Neural progenitor cell (in vitro differentiated cells): Measurements from ENCODE around the gene STX16.

ENCODE experiments used
- EZH2 ChIP-seq: fragments of 200-600 bp; sonication (generic); IDR thresholded peaks from 2 replicates; pipeline ENCODE4 v1.6.1; 2017; ENCODE audit warnings: antibody characterized with exemption, mild to moderate bottlenecking, moderate library complexity
- EZH2phosphoT487 ChIP-seq: fragments of 200-600 bp; sonication (generic); IDR thresholded peaks from 2 replicates; pipeline ENCODE4 v1.6.1; 2017; ENCODE audit warnings: antibody characterized with exemption
- TF ChIP-seq, protein P1 (sequence below): fragments of 200-600 bp; sonication (generic); IDR thresholded peaks from 2 replicates; pipeline ENCODE4 v1.5.1; 2017; ENCODE audit warnings: antibody characterized with exemption, mild to moderate bottlenecking

GRCh38 chr20:58717278-58718091, 66.4 kb downstream of the STX16 start:
- TF ChIP-seq EZH2 (no peak), EZH2phosphoT487 (no peak)
- TF ChIP-seq, protein P1, sequence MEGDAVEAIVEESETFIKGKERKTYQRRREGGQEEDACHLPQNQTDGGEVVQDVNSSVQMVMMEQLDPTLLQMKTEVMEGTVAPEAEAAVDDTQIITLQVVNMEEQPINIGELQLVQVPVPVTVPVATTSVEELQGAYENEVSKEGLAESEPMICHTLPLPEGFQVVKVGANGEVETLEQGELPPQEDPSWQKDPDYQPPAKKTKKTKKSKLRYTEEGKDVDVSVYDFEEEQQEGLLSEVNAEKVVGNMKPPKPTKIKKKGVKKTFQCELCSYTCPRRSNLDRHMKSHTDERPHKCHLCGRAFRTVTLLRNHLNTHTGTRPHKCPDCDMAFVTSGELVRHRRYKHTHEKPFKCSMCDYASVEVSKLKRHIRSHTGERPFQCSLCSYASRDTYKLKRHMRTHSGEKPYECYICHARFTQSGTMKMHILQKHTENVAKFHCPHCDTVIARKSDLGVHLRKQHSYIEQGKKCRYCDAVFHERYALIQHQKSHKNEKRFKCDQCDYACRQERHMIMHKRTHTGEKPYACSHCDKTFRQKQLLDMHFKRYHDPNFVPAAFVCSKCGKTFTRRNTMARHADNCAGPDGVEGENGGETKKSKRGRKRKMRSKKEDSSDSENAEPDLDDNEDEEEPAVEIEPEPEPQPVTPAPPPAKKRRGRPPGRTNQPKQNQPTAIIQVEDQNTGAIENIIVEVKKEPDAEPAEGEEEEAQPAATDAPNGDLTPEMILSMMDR, result no peak
